NCI-H1694 treated with DMSO at 0.1 percent for 48 hours (cell line): ENCODE measurements around the gene CLEC6A.
"Not testable (repeated sequence)": the region's sequence is repeated elsewhere in the genome, so short reads cannot be mapped to it uniquely, and the experiment has no call there.

ENCODE experiments used
- DNase-seq: peaks from one replicate; lab custom pipeline; 2025; lab: John Stamatoyannopoulos, UW

Gene CLEC6A

DNA sequence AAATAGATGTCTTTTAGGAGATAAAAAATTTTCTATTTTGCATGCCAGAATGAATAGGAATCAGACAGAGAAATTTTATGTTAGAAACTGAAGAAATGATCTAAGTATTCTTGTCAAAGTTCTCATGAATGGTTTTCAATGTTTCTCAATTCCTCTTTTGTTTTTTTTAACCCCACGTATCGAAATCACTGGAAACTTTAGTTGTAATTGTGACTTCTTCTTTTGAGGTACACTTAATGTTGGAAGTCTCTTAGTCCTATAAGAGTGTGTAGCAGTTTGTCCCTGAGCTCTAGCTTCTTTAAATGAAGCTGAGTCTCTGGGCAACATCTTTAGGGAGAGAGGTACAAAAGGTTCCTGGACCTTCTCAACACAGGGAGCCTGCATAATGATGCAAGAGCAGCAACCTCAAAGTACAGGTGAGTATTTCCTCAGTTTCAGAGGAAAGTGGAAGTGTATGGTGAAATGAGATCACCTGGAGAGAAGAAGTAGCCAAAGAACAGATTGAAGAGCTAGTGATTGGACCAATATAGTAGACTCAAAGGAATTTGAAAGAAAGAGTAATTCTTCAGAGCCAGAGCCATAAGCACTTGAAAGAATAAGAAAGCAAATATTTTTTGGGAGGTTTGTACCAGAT is at the start of gene CLEC6A:
Gene CLEC6A (plus strand): TSS at position 236 of the 634 bp plus-strand sequence. CDS start 150 bp downstream, at position 386.
- no peak for DNase-seq

- DNase-seq, result not testable (repeated sequence)
Measured at GRCh38 chr12:8419576-8419975, 36.2 kb upstream of the CLEC6A start.

GRCh38 chr12:8420506-8420905 is 35.3 kb upstream of the CLEC6A start:
- no peak for DNase-seq

- DNase-seq, result not testable (repeated sequence)
Measured at GRCh38 chr12:8444536-8445278, 11.1 kb upstream of the CLEC6A start.

DNA sequence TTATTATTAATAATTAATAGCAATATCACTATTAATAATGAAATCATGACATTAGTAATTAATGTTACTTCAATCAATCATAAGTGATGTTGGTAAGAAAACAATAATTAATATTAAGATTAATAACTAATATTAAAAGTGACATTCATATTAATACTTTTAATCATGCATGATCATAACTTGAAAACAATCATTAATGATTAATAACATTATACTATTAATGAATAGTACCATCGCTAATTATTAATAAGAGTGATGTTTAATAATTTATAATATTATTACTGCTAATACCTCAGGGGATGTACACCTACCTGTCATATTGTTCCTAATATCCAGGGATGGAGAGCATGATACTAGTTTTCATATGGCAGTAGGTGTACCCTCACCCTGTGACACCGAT is 10.0 kb upstream of the CLEC6A start:
- DNase-seq, result no peak

- no peak for DNase-seq
Measured at GRCh38 chr12:8446642-8447547, 8.9 kb upstream of the CLEC6A start.

- DNase-seq, result no peak
Measured at GRCh38 chr12:8449355-8449859, 6.4 kb upstream of the CLEC6A start.

DNA sequence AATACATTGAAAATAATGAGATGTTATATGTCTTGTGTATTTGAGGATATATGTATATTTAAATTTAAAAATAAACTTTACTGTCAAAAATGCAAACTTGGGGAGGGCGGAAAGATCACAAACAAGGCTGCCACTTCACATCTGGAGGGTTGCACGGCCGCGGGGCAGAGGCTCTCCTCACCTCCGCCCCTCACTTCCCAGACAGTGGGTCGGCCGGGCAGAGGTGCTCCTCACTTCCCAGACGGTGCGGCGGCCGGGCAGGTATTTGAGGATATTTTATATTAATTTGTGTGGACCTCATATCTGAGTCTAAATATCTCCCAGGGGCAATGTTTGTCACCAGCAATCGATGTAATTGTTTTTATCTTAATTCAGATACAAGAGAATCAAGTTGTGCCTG is 3.7 kb upstream of the CLEC6A start:
- DNase-seq, result no peak

DNA sequence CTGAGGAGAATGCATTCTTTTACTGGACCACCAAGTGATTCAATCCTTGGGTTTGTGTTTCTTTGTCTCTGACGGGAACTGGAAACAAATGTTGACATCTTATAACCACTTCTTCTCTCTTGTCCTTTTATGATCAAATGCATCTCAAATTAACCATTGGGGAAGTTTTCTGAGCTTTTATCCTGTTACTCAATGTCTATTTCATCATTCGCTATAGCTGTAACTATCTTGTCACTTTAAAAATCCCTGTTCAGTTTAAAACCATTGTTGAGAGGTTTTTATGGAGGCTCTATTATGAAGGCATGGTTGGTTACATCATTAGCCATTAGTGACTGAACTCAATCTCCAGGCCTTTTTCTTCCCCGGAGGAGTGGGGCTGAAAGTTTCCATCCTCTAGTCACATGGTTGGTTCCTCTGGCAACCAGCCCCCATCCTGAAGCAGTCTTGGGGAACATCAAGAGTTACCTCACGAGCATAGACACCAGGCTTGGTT is 2.7 kb upstream of the CLEC6A start:
- DNase-seq, result no peak

DNA sequence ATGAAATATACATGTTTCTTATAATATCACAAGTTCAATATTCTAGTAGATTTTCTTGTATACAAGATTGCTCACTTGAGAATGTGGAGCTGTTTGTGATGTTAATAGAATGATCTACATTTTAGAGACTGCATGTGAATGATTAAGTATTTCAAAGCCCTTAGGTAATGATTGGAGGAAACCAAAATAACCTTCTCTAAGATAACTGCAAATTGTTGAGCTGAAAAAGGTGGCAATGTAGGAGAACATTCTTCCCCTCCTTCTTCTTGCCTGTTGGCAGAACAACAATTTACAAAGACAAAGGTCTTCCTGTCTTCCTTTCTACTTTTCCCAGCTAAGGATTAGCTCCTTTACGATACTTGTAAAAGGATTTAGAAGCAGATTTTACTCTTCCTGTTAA is 2.0 kb upstream of the CLEC6A start:
- no peak for DNase-seq

GRCh38 chr12:8455271-8455670 is 491 bp upstream of the CLEC6A start:
- DNase-seq, result no peak

DNA sequence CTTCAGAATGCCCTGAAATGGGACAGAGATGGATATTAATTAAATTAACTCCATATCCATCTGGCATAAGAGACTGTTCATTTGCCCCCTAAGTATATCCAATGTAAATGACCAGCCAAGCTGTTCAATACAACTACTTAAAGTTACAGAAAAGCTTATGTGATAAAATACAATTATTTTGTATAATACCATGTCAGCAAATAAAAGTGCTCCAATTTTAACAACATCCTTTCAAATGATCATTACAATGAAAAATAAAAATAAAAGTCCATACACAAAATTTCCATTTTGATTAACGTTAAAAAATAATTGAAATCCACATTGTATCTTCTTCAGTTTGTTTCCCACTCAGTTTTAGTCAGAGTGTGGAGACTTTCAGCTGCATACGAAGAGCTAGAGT is 5.7 kb downstream of the CLEC6A start:
- DNase-seq, result no peak

GRCh38 chr12:8465301-8465996 is 9.7 kb downstream of the CLEC6A start:
- no peak for DNase-seq

- DNase-seq, result no peak
Measured at GRCh38 chr12:8466241-8466640, 10.5 kb downstream of the CLEC6A start.

DNA sequence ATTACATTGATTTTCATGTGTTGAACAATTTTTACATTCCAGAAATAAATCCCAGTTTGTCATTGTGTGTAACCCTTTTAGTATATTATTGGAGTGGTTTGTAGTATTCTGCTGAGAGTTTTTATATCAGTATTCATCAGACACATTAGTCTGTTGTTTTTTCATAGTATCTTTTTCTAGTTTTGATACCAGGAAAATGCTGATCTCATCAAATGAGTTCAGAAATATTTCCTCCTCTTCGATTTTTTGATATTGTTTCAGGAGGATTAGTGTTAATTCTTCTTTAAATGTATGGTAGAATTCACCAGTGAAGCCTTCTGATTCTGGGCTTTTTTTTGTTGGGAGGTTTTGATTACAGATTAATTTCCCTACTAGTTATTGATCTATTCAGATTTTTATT is 15.3 kb downstream of the CLEC6A start:
- DNase-seq, result no peak

GRCh38 chr12:8475508-8476203 is 19.9 kb downstream of the CLEC6A start:
- DNase-seq, result no peak

DNA sequence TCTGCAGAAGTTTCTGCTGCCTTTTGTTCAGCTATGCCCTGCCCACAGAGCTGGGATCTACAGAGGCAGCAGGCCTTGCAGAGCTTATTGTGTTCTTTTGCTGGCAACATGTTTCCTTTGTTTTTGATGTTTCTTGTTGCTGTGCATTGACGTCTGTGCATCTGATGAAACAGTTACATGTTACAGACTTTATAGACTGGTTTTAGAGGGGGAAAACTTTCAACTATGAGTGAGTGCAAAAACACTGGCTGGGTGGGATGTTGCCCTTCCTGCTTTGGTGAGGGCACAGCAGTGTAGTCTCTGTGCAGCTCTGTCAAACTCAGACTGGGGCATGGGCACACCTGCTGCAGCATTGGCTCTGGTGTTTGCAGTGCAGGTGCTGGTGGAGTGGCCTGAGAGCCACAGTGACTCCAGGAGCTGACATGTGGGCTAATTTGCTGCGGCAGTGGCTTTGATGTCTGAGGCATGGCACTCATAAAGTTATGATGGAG is 26.9 kb downstream of the CLEC6A start:
- DNase-seq, result no peak

GRCh38 chr12:8483079-8483478 is 27.3 kb downstream of the CLEC6A start:
- DNase-seq, result no peak

DNA sequence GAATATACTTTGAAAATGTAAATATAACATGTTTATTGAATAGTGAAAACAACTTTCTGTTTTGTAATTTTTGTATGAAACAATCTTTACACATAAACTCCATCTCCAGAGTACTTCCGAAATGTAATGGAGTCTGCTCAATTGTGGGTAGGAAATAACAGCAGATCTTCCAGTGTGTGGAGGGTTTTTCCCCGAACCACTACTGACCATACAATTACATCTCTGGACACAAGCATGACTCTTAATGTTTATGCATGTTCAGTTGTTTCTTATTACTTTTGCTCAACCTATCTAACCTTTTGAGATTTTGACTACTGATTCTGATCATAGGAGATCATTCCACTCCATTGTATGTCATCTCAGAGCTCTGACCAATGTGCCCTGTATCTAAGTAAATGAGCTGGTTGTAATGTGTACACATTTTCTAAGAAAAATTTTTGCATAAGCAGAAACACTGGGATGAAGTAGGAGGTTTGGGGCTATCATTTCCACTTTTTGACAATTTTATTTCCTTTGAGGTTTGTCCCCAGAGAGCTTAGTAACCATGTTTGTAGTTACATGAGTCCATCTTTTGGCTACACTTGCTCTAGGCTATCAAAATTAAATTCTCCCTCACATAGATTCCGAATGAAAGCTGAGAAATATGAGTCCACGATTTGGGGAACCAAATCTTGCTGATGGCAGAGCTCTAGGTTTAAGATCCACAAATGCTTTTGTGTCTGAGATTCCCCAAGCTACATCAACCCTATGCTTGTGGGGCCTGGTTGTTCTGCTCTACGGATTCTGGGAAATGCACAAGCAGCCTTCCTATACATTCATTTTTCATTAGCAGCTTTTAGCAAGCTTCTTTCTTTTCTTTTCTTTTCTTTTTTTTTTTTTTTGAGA is 36.1 kb downstream of the CLEC6A start:
- DNase-seq, result no peak

DNA sequence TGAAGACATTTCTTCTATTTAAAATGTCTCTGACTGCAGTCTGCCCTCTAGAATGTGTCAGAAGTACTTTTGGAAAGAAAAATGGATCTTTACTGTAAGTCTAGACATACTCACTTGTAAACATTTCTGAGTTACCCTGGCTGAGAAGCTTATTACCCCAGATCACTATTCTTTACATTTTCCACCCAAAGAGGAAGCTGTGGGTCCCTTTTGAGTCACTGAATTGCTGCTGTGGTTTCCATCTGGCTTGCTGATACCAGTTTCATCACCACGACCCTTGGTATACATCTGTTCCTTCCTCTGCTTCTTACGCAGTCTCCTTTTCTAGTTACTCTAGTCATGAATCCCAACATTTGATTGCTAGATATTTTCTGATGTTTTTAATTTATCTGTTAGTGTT is 37.3 kb downstream of the CLEC6A start:
- DNase-seq, result no peak
